HG02642 (cell line): ENCODE data around the gene NUMB.
"Not testable (repeated sequence)": the region's sequence is repeated elsewhere in the genome, so short reads cannot be mapped to it uniquely, and the experiment has no call there.

Source experiments
- ATAC-seq: cut with Tn5 transposase; IDR thresholded peaks from one replicate; pipeline ENCODE4 v1.9.1; 2021; ENCODE audit warnings: mild to moderate bottlenecking; ENCODE audit not compliant: unreplicated experiment, poor library complexity

Gene NUMB

DNA sequence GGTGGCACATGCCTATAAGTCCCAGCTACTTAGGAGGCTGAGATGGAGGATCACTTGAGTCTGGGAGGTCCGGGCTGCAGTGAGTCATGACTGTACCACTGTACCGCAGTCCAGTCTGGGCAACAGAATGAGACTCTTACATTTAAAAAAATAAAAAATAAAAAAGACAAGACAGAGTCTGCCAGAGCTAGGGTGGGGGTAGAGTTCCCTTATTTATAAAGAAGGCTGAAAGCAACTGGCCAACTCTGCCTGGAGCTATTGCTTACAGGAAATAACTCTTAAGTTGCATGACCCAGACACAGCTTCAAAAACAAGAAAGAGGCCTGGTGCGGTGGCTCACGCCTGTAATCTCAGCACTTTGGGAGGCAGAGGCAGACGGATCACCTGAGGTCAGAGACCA is 31.5 kb downstream of the NUMB start:
- ATAC-seq = no peak

GRCh38 chr14:73424453-73424852 is 33.9 kb downstream of the NUMB start:
- ATAC-seq = no peak

DNA sequence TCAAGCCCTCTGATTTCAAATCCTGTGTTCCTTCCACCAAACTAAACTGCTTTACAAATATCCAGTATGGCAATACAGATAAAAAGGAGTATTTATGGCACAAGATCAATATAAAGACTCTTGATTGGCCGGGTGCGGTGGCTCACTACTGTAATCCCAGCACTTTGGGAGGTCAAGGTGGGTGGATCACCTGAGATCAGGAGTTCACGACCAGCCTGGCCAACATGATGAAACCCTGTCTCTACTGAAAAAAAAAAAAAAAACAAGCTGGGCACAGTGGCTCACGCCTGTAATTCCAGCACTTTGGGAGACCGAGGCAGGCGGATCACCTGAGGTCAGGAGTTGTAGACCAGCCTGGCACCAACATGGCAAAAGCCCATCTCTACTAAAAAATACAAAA is 35.3 kb downstream of the NUMB start:
- not testable (repeated sequence) for ATAC-seq

DNA sequence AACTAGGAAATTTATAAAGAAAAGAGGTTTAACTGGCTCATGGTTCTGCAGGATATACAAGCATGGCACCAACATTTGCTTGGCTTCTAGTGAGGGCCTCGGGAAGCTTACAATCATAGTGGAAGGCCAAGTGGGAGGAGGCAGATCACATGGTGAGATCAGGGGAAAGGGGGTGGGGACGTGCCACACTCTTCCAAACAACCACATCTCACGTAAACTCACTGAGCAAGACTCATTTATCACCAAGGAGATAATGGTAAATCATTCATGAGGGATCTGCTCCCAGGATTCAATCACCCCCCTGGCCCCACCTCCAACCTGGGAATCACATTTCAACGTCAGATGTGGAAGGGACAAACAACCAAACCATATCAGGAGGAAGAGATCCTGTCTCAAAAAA is 35.8 kb downstream of the NUMB start:
- no peak for ATAC-seq

DNA sequence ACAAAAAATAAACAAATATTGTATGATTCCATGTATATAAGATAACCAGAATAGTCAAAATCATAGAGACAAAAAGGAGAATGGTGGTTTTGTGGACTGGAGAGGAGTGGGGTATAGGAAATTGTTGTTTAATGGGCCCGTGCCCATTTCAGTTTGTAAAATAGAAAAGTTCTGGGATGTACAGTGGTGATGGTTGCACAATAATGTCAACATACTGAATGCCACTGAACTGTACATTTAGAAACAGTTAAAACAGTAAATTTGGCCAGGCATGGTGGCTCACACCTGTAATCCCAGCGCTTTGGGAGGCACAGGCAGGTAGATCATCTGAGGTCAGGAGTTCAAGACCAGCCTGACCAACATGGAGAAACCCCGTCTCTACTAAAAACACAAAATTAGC is 40.1 kb downstream of the NUMB start:
- ATAC-seq = no peak

DNA sequence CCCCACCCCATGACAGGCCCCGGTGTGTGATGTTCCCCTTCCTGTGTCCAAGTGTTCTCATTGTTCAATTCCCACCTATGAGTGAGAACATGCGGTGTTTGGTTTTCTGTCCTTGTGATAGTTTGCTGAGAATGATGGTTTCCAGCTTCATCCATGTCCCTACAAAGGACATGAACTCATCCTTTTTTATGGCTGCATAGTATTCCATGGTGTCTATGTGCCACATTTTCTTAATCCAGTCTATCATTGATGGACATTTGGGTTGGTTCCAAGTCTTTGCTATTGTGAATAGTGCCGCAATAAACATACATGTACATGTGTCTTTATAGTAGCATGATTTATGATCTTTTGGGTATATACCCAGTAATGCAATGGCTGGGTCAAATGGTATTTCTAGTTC is 52.1 kb downstream of the NUMB start:
- ATAC-seq = not testable (repeated sequence)

- no peak for ATAC-seq
Measured at GRCh38 chr14:73403181-73403752, 55.1 kb downstream of the NUMB start.

DNA sequence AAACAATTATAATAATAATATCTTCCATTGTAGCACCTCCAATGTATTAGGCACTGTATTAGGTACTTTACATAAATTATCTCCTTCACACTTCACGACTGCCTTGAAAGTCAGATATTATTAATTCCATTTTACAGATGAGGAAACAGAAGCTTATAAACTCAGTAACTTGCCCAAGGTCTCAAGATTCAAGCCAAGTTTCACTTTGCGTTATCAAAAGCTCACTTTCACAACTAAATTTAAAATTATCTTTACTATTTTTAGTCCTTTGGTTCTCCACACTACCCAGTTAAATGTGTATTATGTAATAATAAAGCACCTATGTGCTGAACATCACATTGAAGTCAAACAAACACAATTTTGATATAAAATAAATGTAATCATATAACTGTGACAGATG is 55.8 kb downstream of the NUMB start:
- ATAC-seq = no peak

- ATAC-seq = no peak
Measured at GRCh38 chr14:73397810-73398209, 60.5 kb downstream of the NUMB start.

GRCh38 chr14:73394317-73394716 is 64.0 kb downstream of the NUMB start:
- ATAC-seq = no peak

GRCh38 chr14:73393375-73393774 is 65.0 kb downstream of the NUMB start:
- no peak for ATAC-seq

DNA sequence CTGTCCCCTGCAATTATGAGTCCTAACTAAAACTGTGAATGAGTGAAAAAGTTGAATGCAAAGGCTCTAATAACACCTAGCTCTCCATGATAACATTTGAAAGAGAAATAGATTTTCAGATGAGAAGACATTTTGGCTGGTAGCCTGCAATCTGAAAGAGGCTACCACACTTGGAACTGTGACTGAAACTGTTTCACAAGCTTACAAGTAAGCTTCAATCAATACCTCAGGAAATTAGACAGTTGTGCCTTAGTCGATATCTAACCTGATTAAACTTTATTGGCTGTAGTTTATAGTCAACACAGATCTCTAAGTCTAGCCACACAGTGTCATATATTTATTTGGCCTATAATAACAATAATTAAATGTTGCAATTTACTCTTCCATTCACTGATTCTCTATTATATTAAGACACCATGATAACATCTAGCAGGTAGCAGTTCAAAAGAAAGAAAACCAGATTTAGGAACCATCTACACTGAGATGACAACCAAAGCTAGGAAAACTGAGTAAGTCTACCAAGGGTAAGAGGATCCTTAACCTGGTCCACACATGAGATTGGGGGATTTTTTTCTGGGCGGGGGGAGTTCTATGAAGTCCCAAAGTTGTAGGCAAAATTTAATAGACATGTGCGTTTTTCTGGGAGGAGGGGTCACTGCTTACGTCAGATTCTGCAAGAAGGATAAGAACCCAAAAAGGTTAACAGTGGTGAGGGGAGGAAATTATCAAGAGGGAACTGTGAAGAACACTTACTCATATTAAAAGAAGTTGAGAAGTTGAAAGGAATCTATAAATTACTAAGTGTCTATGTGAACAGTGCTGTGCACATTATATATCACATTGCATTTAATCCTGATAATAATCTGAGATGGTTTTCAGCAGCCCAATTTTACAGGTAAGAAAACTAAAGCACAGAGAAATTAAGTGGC is 65.8 kb downstream of the NUMB start:
- ATAC-seq = no peak

- ATAC-seq = not testable (repeated sequence)
Measured at GRCh38 chr14:73387860-73388259, 70.5 kb downstream of the NUMB start.

DNA sequence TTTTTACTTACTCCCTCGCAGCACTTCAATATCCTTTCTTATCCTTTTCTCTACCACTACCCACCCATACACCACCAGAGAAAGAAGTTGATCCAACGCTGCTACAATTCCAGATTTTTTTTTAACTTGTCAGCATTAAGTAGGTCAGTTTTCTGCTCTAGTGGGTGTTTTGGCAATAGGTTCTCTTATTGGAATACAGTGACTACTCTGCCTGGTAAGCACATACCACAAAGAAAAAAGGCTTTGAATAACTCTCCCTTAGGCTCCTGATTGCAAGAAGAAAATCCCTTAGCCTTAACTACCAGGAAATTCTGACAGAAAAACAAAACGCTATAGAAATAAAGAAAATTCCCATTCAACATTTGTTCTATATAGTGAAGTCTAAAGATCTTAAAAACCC is 72.0 kb downstream of the NUMB start:
- no peak for ATAC-seq

GRCh38 chr14:73385021-73385420 is 73.3 kb downstream of the NUMB start:
- not testable (repeated sequence) for ATAC-seq

GRCh38 chr14:73383356-73383755 is 75.0 kb downstream of the NUMB start:
- no peak for ATAC-seq

DNA sequence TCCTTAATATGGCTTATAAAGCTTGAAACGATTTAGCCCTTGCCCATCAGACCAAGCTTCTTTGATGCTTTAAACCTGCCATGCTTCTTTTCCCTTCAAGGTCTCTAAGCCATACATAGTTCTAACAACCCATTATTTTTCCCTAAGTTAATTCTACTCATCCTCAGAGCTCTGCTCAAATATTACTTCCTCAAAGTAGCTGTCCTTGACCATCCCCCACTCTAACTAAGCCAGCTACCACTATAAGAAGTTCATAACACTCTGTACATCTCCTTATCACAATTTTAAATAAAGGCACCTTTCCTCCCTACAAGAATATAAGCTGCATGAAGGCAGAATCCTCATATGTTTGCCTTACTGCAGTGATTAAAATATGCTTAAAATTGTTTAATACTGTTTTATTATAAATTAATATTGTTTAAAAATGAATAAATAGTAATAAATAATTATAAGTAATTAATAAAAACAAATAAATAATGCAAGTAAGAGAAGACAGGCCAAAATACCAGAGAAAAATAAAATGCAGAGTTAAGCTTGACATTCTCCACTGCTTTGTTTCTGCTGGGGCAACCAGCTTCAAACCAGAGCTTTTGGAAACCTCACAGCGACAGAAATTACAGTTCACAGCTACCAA is 76.8 kb downstream of the NUMB start:
- ATAC-seq = no peak

DNA sequence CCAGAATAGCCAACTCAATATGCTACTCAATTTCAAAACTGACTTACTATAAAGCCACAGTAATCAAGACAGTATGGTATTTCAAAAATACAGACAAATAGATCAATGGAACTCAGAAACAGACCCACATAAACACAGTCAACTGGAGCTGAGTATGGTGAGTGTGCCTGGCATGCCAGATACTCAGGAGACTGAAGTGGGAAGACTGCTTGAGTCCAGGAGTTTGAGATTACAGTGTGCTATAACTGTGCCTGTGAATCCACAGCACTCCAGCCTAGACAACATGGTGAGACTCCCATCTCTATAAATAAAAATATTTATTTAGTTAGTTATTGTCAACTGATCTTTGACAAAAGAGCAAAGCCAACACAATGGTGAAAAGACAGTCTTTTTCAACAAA is 81.8 kb downstream of the NUMB start:
- ATAC-seq = no peak

DNA sequence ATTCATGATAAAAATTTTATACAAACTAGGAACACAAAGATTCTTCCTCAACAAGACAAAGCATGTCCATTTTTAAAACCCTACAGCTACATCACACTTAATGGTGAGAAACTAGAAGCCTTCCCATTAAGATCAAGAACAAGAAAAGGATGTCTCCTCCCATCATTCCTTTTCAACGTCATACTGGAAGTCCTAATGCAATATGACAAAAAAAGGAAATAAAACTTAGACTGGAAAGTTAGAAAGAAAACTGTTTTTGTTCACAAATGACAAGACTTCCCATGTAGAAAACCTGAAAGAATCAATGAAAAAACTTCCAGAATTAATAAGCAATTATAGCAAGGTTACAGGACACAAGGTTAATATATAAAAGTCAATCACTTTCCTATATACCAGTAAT is 82.5 kb downstream of the NUMB start:
- ATAC-seq = no peak

- no peak for ATAC-seq
Measured at GRCh38 chr14:73374218-73374617, 84.1 kb downstream of the NUMB start.

- ATAC-seq = no peak
Measured at GRCh38 chr14:73372529-73372928, 85.8 kb downstream of the NUMB start.
